HG03571 (cell line): ENCODE results near the gene ASGR1.
"Not testable (repeated sequence)": the region's sequence is repeated elsewhere in the genome, so short reads cannot be mapped to it uniquely, and the experiment has no call there.

Experiments used
- ATAC-seq: cut with Tn5 transposase; IDR thresholded peaks from one replicate; pipeline ENCODE4 v1.9.1; 2021; ENCODE audit not compliant: unreplicated experiment

ASGR1 gene

DNA sequence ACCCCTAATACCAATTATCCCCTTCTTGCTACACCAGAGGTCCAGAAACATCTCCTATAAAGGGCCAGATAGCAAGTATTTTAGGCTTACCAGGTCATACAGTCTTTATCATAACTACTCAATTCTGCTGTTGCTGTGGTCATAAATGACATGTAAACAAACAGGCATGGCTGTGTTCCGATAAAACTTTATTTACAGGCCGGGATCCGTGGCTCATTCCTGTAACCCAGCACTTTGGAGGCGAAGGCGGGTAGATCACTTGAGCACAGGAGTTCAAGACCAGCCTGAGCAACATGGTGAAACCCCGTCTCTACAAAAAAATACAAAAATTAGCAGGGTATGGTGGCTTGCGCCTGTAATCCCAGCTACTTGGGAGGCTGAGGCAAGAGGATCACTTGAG is 12.3 kb downstream of the ASGR1 start:
- no peak for ATAC-seq

DNA sequence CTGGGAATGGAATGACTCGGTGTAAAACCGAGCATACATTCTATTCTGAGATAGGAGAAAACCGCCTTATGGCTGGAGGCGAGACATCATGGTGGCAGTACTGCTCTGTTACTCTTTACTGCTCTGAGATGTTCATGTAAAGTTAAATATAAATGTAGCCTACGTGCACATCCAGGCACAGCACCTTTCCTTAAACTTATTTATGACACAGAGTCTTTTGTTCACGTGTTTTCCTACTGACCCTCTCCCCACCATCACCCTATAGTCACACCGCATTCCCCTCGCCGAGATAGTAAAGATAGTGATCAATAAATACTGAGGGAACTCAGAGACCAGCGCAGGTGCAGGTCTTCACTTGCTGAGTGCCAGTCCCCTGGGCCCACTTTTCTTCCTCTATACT is 19.6 kb downstream of the ASGR1 start:
- not testable (repeated sequence) for ATAC-seq

DNA sequence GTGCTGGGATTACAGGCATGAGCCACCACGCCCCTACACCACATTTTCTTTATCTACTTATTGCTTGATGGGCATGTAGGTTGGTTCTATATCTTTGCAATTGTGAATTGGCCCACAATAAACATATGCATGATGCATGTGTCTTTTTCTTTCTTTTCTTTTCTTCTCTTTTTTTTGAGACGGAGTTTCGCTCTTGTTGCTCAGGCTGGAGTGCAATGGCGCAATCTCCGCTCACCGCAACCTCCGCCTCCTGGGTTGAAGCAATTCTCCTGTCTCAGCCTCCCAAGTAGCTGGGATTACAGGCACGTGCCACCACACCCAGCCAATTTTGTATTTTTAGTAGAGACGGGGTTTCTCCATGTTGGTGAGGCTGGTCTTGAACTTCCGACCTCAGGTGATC is 20.7 kb downstream of the ASGR1 start:
- not testable (repeated sequence) for ATAC-seq

DNA sequence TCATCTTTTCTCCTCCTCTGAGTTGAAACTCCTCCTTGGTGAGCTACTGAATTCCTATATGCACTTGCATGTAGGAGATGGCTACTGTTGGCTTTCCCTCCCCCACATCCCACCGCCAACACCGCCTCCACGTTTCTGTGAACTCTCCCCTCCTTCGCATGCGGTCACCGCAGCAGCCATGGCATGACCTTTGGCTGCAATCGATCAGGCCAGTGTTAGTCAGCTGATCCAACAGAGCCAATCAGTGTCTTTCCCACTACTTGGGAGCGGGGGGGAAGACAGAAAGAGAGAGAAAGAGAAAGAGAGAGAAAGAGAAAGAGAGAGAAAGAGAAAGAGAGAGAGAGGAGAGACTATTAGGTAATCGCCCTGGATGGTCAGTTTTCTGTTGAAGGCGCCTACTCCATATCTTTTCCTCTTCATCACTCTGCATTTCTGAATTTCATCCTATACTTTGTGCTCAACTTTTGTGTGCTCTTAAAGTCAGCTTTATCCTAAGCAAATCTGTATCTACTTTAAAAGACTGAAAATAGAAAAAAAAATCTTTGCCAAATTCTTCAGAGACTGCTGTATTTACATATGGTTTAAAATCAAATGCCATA is 22.7 kb downstream of the ASGR1 start:
- no peak for ATAC-seq

DNA sequence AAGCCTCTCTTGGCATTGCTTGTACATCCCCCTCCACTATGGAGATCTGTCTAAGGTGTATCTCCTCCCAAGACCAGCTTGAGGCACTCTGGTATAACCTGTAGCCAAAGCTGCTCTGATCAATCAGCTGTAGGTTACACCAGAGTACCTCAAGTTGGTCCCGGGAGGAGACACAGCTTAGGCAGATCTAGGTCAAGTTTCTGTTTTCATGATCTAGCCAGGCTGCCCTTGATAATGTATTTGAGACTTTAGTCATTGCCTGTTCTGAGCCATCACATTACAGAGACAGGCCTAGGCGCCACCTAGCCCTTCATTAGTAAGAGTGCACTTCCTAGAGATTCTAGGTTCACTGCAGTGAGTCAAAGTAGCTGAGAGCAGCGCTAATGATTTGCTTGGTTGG is 31.4 kb downstream of the ASGR1 start:
- ATAC-seq, result no peak

DNA sequence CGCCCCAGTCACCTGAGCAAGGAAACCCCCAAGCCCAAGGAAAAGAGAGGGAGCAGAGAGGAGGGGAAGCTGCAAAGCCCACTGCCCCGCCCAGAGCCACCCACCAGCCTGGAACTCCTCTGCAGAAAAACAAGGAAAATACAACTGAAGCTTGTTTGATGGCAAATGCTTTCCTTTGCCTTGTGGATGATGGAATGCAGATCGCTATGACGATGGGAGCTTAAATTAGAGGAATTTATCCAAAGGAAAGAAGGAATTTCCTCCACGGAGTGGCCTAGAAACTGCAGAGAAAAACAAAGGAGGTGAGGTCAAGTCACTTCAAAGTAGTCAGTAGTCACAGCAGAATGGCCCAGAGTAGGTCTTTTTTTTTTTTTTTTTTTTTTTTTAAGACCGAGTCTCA is 33.1 kb downstream of the ASGR1 start:
- no peak for ATAC-seq

DNA sequence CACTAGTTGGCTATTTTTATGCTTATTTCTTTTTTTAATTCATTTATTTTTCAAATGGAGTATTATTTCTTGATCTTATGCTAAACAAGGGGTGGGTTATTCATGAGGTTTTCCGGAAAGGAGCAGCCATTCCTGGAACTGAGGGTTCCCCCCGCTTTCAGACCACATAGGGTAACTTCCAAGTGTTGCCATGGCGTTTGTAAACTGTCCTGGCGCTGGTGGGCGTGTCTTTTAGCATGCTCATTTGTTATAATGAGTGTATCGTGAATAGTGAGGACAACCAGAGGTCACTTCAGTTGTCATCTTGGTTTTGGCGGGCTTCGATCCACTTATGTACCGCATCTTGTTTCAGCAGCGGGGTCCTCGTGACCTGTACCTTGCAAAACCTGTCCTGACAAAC is 35.0 kb downstream of the ASGR1 start:
- no peak for ATAC-seq

DNA sequence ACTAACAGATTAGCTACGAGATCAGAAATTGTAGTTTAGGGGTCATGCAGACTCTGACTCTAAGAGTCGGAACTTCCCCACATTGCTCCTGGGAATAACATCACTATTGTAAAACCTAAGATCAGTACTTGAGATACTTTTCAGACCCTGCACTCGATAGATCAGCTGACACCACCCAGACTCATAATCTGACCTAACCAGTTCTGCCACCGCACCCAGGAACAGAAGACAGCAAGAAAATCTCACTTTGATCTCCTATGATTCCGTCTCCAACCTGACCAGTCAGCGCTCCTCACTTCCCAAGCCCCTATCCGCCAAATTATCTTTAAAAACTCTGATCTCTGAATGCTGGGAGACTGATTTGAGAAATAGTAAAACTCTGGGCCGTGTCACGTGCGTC is 37.3 kb downstream of the ASGR1 start:
- ATAC-seq, result no peak

DNA sequence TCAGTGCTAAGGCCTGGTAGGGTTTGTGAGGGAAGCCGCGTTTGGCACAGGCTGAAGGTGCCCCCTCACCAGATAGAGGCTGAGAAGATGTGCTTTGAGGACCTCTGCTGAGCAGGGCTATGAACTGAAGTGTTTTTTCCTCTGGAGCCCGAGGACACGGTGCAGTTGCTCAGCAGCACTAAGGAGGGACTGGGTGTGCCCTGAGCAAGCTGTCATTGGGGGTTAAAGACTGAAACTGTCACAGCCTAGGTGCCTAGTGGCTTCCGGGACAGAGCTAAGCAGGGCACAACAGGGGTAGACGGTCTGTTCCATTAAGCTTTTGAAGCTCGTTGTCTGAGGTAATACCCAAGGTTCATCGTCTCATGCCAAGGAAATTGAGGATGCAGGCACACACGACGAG is 39.8 kb downstream of the ASGR1 start:
- no peak for ATAC-seq

DNA sequence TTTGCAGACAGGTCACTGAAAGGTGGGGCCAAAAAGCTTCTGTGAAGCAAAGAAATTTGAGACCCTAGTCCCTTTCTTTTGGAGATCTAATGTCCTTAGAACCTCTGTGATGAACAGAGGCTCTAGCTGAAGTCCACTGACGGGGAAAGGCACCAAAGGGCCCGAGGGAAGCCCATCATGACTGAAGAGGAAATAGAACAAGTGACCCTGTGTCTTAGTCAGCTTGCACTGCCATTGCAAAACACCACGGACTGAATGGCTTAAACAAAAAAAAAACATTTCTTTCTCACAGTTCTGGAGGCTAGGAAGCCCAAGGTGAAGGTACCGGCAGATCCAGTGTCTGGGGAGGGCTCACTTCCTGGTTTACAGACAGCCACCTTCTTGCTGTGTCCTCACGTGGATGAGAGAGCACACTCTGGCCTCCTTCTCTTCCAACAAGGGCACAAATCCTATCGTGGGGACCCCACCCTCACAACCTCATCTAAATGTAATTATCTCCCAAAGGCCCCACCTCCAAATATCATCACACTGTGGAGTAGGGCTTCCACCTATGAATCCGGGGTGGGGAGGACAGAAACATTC is 40.3 kb downstream of the ASGR1 start:
- no peak for ATAC-seq

DNA sequence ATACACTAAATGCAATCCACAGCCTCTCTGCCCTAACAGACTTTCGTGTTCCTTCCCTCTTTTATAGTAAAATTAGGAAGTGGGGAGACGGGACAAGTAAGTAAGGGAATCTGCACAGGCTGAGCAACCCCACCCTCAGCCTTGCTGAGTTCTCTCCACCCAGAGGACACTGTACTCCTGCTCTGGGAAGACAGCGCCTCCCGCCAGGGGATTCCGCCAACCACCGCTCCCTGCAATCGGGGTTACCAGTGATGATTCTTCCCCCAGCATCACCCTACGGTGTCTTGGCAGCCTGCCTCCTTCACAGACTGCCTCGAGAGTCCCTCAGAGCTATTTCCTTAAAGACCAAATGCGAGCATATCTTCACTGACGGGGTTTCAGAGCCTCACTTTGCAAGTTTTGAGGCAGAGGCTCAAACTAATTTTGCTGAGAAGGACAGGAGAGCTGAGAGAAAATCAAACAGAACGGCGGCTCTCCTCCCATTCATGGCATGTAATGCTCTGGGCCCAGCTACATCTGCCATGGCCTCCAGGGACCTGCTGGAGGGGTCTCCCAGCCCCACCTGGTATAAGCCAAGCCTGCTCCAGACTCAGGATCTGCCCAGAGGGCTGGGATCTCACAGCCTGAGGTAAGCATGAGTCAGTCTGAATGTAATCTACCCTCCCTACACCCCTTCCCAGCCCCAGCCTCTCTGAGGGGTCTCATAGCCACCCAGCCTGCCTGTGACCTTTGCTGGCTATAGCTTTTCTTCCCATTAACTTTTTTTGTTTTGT is 41.8 kb downstream of the ASGR1 start:
- no peak for ATAC-seq

DNA sequence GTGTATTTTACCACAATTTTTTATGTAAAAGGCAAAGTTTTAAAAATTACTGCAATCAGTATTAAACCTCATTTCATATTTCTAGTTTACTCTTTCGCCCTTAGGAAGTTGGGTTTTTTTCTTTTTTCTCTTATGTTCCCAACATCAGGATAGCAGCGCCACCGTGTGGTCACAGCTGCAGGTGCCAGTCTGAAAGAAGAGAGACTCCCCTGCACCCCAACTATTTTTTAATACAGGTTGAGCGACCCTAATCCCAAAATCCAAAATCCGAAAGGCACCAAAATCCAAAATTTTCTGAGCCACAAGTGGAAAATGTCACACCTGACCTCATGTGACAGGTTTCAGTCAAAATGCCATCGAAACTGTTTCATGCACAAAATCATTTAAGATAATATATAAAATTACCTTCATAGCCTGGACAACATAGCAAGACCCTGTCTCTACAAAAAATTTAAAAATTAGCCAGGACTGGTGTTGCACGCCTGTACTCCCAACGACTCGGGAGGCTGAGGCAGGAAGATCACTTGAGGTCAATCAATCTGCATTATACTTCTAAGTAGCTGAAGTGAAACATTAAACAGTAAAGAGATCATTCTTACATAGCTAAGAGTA is 42.8 kb downstream of the ASGR1 start:
- ATAC-seq, result no peak

DNA sequence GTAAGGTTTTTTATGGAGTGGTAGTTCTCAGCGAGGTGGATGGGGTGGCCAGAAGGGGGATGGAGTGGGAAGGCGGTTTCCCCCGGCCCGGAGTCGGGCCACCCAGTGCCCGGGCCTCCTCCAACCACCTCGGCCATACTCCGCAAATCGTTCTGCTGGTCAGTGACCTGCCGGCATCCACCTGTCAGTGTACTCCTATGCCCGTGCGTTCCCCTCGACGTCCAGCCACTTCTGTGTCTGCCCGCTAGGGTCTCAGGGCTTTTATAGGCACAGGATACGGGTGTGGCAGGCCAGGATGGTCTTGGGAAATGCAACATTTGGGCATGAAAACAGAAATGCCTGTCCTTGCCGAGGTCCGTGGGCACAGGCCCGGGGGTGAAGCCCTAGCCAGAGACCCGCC is 45.3 kb downstream of the ASGR1 start:
- no peak for ATAC-seq

DNA sequence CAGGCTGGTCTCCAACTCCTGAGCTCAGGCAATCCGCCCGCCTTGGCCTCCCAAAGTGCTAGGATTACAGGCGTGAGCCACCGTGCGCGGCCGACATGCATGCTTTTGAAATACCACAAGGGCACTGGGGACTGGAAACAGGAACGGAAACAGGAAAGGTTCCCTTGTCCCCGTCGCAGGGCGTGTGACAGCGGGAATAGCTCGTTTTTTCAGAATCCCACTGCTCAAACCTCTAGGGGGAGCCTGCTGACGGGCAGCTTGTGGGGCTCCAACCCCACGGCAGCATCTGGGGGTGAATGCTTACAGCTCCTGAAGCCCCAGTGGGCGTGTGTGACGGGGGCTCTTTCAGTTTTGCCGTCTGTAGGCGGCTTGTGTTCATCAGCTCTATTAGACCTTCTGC is 45.7 kb downstream of the ASGR1 start:
- no peak for ATAC-seq

DNA sequence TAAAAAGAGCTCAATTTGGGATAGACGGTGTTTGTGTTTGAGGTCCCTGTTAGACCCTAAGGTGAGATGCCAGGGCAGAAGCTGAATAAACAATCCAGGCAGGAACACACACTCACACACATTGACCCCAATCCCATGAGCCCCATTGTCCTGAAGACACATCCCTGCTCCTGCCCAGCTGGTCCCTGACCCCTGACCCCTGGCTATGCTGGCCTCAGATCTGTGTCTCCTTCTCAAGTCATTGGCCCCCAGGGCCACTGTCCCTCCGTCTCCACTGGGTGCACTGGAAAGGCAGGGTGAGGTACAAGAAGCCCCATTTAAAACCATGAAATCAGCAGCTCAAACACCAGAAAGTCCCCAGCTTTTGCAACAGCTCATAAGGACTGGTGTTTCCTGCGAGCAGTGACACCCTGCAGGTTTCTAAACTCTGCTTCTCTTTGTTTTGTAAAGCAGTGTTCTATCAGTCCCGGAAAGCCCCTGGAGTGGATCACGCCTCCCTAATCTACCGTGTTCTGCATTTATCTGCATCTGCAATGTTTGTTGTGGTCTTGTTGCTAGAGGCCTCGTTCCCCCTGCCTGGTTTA is 46.6 kb downstream of the ASGR1 start:
- peak; percentile 69 for ATAC-seq

DNA sequence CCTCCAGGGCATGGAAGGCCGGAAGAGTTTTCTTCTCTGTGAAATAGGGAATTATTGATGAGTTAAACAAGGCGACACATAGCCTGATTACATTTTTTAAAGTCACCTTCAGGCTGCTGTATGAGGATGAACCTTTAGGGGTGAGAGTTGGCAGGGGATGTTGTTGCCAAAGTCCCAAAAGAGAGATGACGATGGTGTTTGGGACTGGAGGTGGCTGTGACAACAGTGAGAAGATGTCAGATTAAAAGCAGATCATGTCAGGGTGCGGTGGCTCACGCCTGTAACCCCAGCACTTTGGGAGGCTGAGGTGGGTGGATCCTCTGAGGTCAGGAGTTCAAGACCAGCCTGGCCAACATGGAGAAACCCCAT is 47.8 kb downstream of the ASGR1 start:
- ATAC-seq, result no peak

DNA sequence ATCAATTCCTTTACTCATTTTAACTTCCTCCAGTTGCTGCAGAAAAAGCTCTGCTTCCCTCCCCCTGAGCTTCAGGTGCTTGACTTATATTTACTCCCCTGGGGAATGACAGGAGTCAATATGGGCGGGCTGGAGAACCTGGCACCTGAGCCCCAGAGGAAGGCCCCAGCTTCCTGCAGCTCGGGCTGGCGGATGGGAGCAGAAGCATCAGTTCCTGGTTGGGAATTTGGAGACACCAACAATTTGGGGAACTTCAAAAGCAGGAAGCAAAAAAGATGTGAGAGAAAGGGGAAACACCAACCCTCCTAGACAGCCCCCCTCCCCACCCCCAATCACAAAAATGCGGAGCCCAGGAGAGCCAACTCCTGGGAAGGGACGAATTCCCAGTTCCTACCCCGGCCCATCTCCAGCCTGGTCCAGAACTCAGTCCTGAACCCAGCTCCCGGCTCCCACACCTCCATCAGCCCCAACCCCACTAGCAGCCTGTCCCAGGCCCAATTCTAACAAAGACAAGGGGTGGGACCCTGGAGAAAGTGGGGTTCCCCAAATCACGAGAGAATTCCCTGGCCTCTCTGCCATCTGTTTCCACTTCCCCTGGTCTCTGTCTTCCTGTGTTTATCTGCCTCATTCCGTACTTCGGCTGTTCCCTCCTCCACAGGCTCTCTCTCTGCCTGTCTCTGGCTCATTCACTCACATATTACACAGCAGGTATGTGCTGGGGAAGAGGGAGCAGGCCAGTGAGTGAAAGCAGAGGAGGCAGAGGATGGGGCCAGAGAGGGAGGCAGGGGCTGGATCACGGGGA is 48.3 kb downstream of the ASGR1 start:
- ATAC-seq, result no peak

DNA sequence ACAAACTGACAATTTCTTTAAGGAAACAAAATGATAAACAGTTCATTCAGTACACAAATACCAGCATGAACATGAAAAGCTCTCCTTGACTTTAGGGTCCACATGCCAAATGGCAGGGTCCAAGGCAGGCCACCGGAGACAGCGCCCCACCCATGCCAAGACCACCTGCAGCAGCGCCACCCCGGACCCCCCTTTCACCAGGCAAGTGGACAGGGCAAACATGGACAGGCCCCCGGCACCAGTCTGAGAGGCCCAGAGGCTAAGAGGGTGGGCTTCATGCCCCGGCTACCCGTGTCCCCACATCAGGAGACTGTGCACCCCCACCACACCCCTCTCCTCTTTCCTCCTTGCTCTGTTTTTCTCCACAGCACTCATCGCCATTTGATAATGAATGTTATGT is 49.9 kb downstream of the ASGR1 start:
- no peak for ATAC-seq

DNA sequence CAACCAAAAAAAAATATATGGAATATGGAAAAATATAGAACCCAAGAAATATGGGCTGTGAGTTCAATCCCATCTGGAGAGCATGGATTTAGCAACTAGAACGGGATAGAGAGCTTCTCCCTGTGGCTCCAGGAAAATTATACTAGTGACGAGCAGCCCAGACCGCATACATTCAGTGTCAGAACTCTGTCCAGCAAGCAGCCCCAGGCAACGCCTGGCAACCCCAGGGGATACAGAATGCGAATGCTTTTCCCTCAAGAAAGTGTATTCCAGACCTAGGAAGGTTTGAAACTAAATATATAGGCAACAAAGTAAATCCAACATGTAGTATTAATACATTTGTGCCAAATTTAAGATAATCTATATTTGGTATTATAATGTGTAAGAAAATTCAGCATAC is 51.0 kb downstream of the ASGR1 start:
- ATAC-seq, result no peak

DNA sequence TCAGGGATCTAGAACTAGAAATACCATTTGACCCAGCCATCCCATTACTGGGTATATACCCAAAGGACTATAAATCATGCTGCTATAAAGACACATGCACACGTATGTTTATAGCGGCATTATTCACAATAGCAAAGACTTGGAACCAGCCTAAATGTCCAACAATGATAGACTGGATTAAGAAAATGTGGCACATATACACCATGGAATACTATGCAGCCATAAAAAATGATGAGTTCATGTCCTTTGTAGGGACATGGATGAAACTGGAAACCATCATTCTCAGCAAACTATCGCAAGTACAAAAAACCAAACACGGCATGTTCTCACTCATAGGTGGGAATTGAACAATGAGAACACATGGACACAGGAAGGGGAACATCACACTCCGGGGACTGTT is 51.7 kb downstream of the ASGR1 start:
- not testable (repeated sequence) for ATAC-seq

DNA sequence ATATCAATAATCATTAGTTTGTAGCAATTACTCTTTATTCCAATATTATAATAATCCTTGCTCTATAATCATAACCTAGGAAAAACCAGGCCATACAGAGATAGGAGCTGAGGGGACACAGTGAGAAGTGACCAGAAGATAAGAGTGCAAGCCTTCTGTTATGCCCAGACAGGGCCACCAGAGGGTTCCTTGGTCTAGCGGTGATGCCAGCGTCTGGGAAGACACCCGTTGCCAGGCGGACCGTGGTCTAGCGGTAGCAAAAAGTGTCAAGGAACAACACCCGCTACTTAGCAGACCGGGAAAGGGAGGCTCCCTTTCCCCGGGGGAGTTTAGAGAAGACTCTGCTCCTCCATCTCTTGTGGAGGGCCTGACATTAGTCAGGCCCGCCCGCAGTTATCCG is 52.8 kb downstream of the ASGR1 start:
- ATAC-seq, result not testable (repeated sequence)
